NT2/D1 (cell line): Measurements from ENCODE around the gene KPNA4.

Experiments used
- DNase-seq: peaks from one replicate; pipeline ENCODE4 v3.0.0-alpha.2; 2011; ENCODE audit warnings: low read depth, low spot score
- H3K27me3 ChIP-seq: 2 replicates; pipeline ENCODE4 v1.6.0; 2011; ENCODE audit warnings: mild to moderate bottlenecking; ENCODE audit not compliant: insufficient read length, insufficient read depth
- H3K36me3 ChIP-seq: 2 replicates; pipeline ENCODE4 v1.6.1; 2011; ENCODE audit warnings: mild to moderate bottlenecking, low read length, mixed read lengths; ENCODE audit not compliant: insufficient read depth, insufficient read length
- H3K4me1 ChIP-seq: 2 replicates; pipeline ENCODE4 v1.5.1; 2011; ENCODE audit not compliant: insufficient read depth, insufficient read length
- H3K4me3 ChIP-seq: 2 replicates; pipeline ENCODE4 v1.5.1; 2011; ENCODE audit warnings: low read depth; ENCODE audit not compliant: insufficient read length
- H3K9ac ChIP-seq: 2 replicates; pipeline ENCODE4 v1.6.0; 2011; ENCODE audit warnings: low read depth; ENCODE audit not compliant: insufficient read length
- H3K9me3 ChIP-seq: 2 replicates; pipeline ENCODE4 v1.5.1; 2011; ENCODE audit warnings: mild to moderate bottlenecking, low read length; ENCODE audit not compliant: insufficient read depth
- SUZ12 ChIP-seq: IDR thresholded peaks from 2 replicates; pipeline ENCODE4 v1.6.1; 2011; ENCODE audit not compliant: insufficient read length, insufficient read depth; ENCODE audit errors: extremely low read depth
- YY1 ChIP-seq: IDR thresholded peaks from 2 replicates; pipeline ENCODE4 v1.6.1; 2011; ENCODE audit not compliant: insufficient read length, insufficient read depth
- ZNF274 ChIP-seq: IDR thresholded peaks from 2 replicates; pipeline ENCODE4 v1.6.1; 2011; ENCODE audit warnings: mild to moderate bottlenecking, low read depth, low read length

The KPNA4 gene

DNA sequence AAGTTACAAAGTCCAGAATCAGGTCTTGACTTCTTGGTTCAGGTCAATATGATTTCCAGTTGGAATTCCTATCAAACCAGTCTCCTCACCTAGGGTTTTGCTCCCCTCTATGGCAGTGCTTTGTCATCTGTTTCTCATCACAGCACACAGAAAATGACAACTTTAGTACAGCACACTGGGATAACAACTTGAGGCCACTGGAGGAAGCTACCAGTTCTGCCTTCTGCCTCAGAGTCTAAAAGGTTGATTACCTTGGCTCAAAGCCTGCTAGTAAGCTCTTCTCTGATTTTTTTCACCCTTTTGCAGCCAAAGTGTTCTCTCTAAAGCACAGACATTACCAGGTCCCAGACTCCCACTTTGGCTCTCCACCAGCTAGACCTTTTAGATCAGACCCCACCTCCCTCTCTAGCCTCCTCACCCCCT is 90.9 kb downstream of the KPNA4 start:
- TF ChIP-seq SUZ12 (no peak), ZNF274 (no peak), YY1 (no peak)
- H3K9ac ChIP-seq, result no peak overlapping the region
- H3K36me3 ChIP-seq, result no peaks in the 10 kb centered on the region
- DNase-seq, result no peak
- H3K4me1 ChIP-seq, result no peaks in the 10 kb centered on the region
- H3K9me3 ChIP-seq, result peaks cover 30% of the 10 kb centered on the region
- no peaks in the 10 kb centered on the region for H3K27me3 ChIP-seq
- H3K4me3 ChIP-seq, result no peak overlapping the region

DNA sequence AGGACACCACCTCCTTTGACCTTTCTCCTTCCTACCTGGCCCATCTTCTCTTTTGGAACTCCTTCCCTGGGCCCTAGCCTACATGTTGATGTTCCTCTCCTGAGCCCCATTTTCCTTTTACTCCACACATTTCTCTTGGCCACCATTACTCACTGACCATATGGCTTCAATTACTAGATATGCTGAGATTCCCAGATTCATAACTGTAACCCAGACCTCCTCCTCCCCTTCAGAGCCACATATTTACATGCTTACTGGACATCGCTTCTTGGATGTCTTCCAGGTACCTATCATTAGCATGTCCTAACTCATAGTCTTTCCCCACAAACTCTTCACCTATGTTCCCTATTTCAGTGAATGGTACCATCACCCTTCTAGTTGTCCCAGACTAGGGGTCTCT is 91.4 kb downstream of the KPNA4 start:
- no peak for DNase-seq
- H3K4me1 ChIP-seq, result no peaks in the 10 kb centered on the region
- H3K9ac ChIP-seq, result no peak overlapping the region
- H3K9me3 ChIP-seq, result peaks cover 35% of the 10 kb centered on the region
- no peak overlapping the region for H3K4me3 ChIP-seq
- no peak for TF ChIP-seq YY1
- TF ChIP-seq SUZ12, result no peak
- no peak for TF ChIP-seq ZNF274
- no peaks in the 10 kb centered on the region for H3K27me3 ChIP-seq
- H3K36me3 ChIP-seq, result no peaks in the 10 kb centered on the region

DNA sequence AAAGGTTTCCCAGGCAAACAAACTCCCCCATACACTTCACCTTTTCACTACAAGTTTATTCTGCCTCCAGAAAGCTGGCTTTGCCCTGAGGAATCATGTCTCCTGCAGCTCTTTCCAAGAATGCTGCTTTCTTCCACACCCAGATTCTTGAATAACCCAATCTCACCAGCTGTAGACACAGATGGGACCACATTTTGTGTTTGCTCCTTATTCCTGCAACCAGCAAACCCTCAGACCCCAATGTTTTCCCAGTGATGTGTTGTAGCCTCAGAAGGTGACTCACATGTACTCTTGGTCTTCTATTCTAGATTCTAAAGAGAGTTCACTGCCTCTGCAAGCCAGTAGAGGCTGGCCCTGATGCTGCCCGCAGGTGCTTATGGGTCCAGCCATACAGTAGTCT is 92.2 kb downstream of the KPNA4 start:
- Histone ChIP-seq H3K9me3 (peaks cover 36% of the 10 kb centered on the region), H3K4me1 (no peaks in the 10 kb centered on the region), H3K9ac (no peak overlapping the region), H3K27me3 (no peaks in the 10 kb centered on the region), H3K4me3 (no peak overlapping the region), H3K36me3 (no peaks in the 10 kb centered on the region)
- no peak for TF ChIP-seq SUZ12
- no peak for TF ChIP-seq ZNF274
- TF ChIP-seq YY1, result no peak
- no peak for DNase-seq

DNA sequence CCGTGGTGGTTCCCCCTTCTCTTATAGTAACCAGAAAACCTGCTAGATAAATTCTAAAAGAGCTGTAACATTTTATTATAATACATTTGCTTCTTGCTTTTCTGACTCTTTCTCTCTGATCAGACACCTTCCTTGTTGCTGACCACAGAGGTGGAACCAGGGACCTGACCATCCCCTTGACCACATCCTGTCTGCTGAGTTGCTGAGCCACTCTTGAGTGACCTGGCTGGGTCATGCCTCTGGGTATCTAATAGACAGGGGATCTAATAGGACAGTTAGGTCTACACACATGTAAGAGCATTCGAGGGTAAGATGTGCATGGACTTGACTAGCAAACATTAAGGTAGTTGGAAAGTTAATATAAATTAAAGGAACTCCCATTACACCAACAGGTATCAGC is 93.0 kb downstream of the KPNA4 start:
- no peak overlapping the region for H3K4me3 ChIP-seq
- no peaks in the 10 kb centered on the region for H3K36me3 ChIP-seq
- DNase-seq, result no peak
- H3K9me3 ChIP-seq, result peaks cover 36% of the 10 kb centered on the region
- TF ChIP-seq ZNF274 (no peak), SUZ12 (no peak), YY1 (no peak)
- H3K27me3 ChIP-seq, result no peaks in the 10 kb centered on the region
- no peak overlapping the region for H3K9ac ChIP-seq
- H3K4me1 ChIP-seq, result no peaks in the 10 kb centered on the region

DNA sequence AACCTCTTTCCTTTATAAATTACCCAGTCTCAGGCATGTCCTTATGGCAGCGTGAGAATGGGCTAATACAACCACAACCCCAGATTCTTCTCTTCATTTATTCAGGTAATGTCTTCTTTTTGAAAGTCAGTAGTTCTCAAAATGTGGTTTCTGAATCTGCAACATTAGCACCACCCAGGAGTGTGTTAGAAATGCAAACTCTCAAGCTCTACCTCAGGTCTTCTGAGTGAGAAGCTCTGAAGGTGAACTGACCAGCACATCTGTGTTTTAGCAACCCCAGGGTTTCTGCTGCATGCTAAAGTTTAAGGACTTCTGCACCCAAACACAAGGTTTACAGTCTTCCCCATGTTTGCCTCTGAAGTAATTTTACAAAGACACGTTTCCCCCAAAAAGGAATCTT is 93.5 kb downstream of the KPNA4 start:
- Histone ChIP-seq H3K9me3 (peaks cover 36% of the 10 kb centered on the region), H3K4me3 (no peak overlapping the region), H3K4me1 (no peaks in the 10 kb centered on the region), H3K9ac (no peak overlapping the region), H3K36me3 (no peaks in the 10 kb centered on the region), H3K27me3 (no peaks in the 10 kb centered on the region)
- no peak for DNase-seq
- TF ChIP-seq YY1 (no peak), SUZ12 (no peak), ZNF274 (no peak)

DNA sequence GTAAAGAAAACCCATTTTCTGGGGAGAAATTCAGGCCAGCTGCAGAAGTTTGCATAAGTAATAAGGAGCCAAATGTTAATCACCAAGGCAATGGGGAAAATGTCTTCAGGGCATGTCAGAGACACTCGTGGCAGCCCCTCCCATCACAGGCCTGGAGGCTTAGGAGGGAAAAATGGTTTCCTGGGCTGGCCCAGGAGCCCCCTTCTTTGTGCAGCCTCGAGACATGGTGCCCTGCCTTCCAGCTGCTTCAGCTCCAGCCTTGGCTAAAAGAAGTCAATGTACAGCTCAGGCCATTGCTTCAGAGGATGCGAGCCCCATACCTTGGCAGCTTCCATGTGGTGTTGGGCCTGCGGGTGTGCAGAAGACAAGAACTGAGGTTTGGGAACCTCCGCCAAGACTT is 95.2 kb downstream of the KPNA4 start:
- no peak for DNase-seq
- TF ChIP-seq ZNF274 (no peak), SUZ12 (no peak), YY1 (no peak)

DNA sequence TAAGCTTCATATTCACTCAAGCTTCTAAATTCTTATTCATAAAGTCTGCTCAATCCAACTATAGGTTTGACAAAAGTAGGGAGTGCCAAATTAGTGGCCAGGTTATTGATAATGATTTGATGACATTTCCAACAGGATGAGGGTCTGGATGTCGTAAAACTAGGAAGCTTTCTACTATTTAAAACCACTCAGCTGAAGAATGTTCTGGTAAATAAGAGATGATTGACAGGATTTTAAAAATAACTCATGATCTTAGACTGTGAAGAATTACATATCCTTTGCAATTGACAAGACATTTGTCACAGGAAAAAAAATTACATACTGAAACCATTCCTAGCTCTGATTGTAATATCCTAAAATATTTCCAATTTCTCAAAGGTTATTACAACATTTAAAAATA is 100.4 kb downstream of the KPNA4 start:
- TF ChIP-seq SUZ12 (no peak), YY1 (no peak), ZNF274 (no peak)
- Histone ChIP-seq H3K4me1 (no peaks in the 10 kb centered on the region), H3K9ac (no peak overlapping the region), H3K27me3 (peaks cover under 1% of the 10 kb centered on the region), H3K36me3 (no peaks in the 10 kb centered on the region), H3K9me3 (peaks cover 15% of the 10 kb centered on the region; the same call in 1 of the 2 replicates), H3K4me3 (no peak overlapping the region)
- DNase-seq, result no peak

More for the DNA sequence above, 95.2 kb downstream of the KPNA4 start:
- H3K36me3 ChIP-seq, result no peaks in the 10 kb centered on the region
- no peaks in the 10 kb centered on the region for H3K27me3 ChIP-seq
- H3K4me1 ChIP-seq, result no peaks in the 10 kb centered on the region
- H3K9me3 ChIP-seq, result peaks cover 36% of the 10 kb centered on the region
- no peak overlapping the region for H3K9ac ChIP-seq
- H3K4me3 ChIP-seq, result no peak overlapping the region

DNA sequence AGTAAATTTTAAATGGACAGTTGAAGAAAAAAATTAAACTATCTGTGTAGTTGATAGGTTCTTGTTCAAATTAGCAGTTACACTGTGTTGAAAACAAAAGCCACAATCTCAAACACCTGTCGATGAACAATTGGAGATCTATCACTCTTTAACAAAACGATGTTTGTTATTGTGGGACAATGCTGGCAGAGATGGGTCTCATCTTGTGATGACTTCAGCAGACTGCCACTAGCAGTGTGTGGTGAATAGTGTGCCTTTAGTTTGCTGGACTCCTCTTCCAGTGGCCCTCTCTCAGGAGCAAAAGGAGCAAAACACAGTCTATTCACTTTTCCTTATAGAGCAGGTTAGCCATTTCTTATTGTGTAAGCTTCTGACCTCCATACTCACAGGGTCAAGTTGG is 101.0 kb downstream of the KPNA4 start:
- Histone ChIP-seq H3K27me3 (peaks cover 7% of the 10 kb centered on the region), H3K9ac (no peak overlapping the region), H3K9me3 (peaks cover 14% of the 10 kb centered on the region; the same call in 1 of the 2 replicates), H3K36me3 (no peaks in the 10 kb centered on the region), H3K4me1 (no peaks in the 10 kb centered on the region), H3K4me3 (no peak overlapping the region)
- DNase-seq, result no peak
- no peak for TF ChIP-seq SUZ12
- TF ChIP-seq YY1, result no peak
- no peak for TF ChIP-seq ZNF274
